ENCODE results near the gene GRIA1.

Gene GRIA1

DNA sequence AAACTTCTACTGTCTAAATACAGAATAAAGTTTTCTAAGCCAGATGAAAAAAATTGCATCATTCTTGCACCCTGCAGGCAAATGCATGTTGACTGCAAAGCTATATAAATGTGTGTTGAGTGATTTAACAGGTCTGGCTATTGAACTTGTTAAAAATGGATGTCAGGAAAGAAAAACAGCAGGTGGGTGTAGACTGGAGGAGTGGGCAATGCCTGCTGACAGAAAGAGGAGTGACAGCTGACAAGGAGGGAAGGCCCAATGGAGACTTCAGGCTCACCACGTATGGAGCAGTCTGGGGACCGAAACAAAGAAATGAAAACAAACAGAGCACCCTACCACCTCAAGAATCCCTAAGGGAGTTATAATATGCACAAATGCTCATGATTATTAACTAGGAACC, 127.8 kb downstream of the GRIA1 start:
- no peak for DNase-seq

DNA sequence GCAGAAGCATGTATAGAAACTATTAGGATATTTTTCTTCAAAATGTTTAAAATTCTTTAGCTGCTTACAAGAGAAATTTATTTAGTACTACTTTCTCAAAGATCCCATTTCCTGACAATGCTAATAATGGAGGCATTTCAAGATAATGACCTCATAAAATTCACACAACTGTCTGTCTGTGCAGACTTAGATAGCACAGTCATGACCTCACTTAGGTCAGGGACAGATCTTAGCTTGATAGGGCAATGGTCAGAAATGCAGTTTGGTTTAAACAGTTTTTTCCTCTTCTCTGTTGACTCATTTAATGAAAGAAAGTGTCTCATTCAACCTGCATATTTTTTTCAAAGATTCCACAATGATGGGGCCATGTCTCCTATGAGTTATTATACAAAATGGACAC, 128.4 kb downstream of the GRIA1 start:
- DNase-seq = no peak

DNA sequence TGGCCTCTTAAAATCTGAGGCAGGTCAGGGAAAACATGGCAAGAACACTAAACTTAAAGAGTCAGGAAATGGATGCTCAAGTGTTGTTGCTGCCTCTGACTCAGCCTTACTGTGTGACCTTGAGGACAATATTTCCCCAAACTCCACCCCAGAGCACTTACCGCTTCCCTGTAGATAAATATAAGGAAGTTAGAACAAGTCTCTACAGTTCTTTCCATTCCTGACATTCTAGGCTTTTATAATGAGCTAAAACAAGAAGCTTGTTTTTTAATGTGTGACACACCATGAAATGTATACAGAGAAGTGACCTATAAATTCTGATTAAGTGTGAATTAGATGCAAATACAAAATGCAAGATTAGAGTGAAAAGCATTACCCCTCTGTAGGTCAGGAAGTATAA, 129.3 kb downstream of the GRIA1 start:
- no peak for DNase-seq

DNA sequence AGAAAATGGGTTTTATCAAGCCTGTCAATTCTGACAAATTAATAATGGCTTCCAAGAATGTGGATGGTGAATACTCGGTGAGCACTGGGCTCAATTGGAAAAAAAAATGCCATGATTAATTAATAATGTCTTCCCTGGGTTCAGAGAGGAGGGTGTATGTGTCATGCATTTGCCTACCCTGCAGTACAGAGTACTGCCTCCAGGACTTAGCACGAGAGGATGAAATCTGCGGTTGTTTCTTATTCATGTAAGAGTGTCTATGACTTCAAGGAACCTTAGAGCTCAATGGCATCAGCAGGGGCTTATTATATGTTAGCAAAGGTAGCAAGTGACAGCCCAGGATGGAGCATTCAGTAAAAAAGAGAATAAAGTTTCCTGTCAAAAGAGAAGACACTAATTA, 132.7 kb downstream of the GRIA1 start:
- no peak for DNase-seq

DNA sequence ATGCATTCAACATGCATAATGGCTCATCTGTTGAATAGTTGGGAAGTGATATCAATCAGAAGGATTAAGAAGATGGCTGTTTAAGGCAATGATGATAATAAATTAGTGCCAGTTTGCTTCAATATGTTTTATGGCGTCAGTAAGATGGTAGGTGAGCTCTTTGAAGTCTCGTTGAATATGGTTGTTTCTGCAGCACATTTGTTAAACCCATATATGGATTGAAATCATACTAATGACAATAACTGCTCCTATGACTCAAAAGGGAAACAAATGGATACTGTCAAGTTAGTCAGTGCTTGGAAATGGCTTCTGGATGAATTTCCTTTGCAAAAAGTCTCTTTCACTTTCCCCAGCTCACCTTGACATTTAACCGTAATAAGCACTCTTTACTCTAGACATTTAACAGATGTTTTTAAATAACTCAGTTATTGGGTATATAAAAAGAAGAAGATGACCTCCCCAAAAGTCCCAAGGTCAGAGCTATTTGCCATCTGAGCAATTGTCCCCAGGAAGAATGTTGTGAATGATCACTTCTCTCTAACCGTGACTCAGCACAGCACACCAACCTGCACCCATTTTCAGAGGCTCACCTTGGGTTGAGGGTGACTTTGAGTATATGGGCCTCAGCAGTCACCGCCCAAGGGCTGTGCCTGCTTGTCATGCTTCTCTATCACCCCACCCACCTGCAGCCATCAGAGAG, 133.4 kb downstream of the GRIA1 start:
- no peak for DNase-seq

DNA sequence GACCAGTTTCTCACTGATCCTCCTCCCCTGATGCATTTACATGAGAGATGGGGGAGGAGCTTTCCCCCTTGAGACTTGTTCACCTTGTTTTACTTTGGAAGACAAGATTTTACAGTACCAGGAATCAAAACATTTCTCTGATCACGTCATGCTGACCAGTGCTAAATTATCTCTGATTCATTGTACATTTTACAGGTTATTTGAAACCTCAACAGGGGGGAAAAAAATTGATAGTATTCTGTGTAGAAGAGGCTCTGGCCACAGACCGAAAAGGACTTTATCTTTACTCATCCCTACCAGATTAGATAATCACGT, 133.9 kb downstream of the GRIA1 start:
- no peak for DNase-seq

DNA sequence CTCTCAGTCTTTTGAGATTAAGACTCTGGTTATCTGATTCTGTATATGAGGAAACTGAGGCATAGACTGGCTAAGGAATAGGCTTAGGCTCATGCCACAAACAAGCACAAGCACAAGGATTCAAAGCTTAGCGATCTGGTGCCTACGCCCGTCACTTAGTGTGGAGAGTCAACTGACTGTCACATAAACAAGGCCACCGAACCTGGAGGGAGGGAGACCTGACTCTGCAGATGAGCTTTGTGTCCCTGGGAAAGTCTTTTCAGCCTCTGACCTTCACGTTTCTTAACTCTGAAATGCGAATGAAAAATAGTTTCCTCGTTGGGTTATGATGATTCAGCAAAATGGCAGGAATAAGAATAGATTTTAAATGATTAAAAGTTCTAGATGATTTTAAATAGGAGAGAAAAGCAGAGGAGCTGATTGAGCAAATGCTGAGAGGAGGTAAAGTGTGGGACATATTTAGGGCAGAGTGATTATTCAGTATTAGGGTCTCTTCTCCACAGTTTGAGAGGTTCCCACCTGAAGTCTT, 135.4 kb downstream of the GRIA1 start:
- no peak for DNase-seq

DNA sequence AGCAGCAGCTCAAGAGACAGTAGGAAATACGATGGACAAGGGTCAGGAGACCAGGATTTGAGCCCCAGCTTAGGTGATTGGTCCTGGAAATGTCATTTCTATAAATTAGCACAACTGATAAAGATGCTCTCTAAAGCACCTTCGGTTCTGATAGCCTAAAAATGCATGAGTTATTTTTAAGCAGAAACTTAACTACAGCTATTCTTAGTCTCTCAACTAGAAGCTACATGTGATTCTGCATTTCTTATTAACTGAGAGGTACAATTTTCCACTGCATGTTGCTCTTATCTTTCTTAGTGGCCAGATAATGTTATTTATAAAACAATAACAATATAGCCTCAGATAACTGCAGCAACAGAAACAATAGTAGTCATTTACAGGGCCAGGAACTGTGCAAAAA, 136.4 kb downstream of the GRIA1 start:
- DNase-seq = no peak

DNA sequence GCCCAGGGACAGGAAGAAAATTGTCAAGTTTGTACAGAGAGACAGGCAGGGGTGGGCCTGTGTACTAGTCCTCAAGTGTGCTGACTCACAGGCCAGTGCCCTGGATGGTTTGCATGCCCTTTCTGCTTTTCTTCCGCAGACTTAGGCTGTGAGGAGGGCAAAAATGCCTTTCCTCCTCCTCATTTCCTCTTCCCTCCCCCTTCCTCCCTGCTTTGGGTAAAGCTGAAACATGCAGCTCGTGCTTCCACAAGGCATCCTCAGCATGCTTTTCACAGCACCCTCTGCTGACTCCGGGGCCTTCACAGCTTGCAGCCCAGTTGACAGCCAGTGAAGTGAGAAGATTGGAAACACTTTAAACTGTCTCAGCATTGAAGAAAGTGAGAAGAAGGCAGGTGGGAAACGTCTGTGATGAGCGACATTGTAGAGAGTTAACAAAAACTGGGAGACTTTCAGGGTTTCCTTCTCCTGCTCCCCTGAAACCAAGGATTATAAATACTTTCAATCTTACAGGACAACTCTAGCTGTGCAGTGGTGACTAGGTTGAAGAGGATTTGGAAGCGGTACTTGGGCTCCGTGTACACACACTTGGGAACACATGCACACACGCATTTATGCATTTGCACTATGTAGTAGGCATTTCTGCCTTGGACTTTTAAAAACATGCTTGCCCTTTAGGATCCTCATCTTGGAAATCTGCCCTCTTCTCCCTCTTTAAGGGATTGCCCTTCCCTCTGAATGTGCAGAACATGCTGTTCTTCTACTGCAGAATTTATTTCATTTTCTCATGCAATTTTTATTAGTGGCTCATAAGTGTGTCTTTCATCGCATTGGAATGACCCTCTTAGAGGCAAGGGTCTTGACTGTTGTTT, 138.8 kb downstream of the GRIA1 start:
- no peak for DNase-seq

DNA sequence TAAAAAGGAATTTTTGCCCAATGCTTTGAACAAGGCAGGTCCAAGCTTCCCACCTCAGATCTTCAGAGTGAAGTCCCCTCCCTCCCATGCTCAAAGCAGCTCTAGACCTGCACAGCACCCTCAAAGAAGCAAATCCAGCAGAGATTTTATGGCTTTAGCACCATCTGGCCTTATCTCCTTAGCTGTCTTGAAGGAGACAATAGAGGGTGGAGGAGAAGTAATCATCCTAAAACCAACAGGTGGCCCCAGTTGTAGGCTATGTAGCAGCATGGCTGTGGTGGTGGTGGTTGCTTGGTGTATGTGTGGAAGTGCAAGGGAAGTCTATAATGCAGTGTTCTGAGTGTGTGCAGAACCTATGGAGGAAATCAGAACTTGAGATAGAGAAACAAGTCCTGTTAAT, 140.1 kb downstream of the GRIA1 start:
- DNase-seq = no peak

DNA sequence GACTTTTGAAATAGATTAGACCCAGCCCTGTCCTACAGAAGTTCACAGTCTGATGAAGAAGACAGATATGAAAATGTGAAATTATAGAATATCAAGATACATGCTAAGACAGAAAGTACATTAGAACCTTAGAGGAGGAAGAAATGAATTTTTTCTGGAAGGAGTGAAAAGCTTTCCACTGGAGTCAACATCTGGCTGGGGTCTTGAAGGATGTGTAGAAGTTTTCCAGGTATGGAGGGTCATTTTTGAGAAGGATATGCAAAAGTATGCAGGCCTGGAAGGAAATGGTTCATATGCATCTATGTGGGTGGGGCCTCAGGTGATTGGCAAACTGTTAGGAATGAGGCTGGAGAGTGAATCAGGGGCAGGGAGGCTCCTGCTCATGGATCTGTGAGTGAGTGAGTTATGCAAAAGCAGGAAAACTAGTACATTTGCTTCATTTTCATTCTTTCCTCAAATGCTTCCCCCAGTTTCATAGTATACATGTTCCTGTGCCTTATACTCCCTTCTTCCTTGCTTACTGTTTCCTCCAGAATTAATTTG, 142.3 kb downstream of the GRIA1 start:
- DNase-seq = no peak

DNA sequence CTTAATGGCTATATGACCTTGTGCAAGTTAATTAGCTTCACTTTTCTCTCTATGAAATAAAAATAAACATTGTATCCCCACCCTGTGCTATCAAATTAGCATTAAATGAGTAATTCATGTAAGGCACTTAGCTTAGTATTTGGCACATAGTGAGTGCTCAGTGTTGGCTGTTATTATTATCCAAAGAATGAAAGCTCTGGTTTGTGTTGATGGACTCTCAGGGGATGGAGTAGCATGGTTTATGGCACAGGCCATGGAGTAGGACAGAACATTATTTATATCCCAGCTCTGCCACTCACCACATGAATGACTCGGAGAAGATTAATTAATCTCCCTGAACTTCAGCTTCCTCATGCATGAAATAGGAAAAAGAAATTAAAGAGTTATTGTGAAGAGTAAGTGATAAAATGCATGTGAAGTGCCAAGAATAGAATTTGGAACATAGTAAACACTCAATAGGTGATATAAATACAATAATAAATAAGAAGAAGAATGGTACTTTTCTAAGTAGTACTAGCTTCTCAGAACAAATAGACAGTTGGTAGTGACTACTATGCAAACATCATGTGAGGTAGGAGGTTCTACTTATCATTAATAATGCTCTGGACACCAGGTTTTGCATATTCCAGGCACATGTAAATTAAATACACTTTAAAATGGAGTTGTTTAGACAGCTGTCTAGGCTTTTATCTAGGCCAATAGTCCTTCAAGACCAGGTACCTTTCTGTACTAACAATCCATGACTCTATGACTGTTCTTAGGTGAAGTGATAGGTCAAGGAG, 146.4 kb downstream of the GRIA1 start:
- no peak for DNase-seq

DNA sequence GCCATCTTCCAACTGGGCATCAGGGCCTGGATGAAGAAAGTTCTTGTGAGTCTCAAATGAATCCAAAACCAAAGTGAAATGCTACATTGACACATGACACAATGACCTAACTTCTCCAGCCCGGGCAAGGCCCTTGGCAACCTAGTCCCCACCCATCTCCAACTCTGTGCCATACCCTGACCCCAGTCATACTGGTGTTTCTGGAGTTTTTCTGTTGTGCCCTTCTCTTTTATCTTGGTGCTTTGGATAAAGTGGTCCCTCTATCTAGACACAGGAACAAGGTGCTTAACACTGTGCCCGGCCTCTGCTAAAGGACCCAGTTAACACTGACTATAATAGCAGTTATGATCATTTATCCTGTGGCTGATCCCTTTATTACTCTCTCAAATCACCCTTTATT, 149.8 kb downstream of the GRIA1 start:
- DNase-seq = no peak

DNA sequence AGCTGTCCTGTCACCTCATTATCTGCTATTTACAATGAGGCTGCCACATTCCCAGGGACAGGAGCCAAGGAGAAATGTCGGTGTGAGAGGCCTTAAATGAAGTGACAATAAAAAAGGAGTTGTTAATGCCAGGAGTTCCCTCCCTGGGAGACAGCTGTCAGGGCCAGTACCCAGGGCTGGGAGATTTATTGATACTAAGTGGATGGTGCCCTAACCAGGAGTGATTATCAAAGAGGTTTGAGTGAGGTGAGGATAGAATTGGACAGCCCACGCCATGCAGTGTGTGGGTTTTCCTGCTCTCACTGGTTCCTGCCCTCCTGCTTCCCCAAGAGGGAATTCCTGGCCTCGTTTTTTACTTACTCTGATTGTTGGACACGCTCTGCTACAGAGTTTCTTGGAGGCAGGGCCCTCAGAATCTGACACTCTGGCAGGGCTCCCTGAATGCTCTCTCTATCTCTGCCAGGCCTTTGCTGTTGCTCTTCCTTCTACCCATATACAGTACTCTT, 150.8 kb downstream of the GRIA1 start:
- DNase-seq = no peak

DNA sequence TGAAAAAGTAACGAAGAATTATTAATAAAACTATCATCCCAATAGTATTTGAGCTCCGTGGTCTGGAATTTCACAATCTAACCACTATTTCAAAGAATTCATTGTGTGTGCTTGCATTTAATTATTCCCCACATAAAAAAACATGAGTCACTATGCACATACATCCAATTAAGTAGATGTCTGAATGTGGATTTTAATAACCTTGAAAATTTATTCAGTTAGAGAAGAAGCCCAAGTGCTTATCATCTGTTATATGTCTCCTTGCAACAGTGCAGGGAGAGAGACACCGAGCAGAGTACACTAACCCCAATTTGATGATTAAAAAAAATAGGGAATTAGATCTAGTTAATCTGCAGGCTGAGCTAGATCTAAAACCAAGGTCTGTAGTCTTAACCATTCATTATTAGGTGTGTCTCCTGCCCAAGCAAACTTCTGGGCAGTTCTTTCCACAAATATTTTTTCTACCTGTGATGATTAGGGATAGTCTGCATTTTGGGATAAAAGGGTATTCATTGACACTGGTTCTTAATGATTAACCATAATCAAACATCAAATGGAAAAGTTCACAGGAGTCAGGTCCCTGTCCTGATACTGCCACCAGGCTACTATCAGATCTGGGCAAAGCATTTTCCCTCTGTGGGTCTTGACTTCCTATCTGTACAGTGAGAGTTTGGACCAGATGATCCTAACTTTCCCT, 164.2 kb downstream of the GRIA1 start:
- DNase-seq = no peak

DNA sequence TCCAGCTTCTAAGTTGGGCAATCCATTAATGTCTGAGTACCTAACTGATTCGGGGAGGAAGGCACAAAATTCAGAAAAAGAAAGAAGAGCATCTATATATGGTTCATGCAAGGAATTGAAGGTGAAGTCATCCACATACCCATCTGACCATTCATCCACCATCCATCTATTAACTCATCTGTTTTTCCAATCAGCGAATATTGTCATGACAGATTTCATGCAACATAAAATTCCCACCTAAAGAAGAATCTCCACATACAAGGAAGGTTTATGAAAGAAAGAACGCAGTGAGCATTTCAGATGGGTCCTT, 164.7 kb downstream of the GRIA1 start:
- DNase-seq = no peak

DNA sequence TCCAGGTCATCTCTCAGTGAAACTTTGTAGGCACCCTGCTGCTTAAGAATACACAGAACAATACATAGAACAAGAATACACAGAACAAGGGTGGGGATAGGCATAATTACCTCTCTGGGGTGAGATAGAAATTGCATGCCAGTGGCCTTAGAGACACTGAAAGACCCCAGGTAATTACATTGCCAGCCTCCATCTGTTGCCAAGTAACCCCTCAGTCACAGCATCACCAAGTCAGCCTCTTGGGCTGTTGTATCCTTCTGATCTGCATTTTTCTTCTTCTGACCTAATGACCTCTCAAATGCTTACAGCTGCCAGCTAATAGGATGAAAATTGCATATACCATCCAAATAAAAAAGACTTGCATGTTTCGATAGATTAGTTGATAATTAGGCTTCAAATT, 167.7 kb downstream of the GRIA1 start:
- DNase-seq = no peak

DNA sequence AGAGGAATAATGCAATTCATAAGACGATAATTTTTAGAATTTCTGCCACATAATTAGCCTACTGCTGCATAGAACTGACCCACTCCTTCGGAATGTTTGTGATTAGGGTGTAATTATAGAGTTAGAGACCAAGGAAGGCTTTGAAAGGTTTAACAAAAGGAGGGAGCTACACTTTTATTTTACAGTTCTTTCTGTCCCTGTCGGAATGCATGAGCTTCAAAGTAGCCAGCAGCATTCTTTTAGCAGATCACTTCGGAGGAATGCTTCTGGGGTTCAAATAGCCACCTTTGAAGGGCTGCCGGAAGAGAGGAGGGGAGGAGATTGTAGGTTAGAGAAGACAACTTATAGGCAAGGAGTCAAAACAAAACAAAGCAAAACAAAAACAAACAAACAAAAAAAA, 168.1 kb downstream of the GRIA1 start:
- DNase-seq = no peak

DNA sequence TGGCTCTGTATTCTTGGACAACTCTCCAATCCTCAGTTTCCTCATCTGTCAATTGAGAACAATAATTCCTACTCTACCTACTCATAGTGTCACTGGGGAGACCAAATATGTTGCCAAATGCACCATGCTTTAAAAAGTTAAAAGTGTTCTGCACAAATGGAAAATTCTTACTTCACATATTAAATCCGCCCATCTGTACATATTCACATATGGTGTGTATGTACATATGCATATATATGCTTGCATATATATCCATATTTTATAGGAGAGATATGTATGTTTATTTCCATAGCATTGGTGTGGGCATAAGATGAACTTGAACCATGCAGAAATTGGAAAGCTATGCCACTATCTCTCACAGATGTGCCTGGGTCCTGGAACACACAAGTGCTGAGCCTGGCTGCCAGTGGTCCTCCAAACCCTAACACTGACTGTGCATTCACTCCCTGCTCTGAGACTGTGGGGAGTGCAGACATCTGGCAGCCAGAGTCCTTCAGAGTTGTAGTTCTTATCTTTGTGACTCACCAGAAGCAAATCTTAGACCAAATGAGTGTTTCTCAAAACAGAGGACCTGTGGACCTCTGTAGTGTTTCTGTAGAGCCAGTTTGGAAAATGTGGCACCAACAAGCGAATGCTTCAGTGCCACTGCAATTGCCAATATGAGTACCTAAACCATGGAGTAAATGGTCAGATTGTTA, 168.7 kb downstream of the GRIA1 start:
- no peak for DNase-seq

DNA sequence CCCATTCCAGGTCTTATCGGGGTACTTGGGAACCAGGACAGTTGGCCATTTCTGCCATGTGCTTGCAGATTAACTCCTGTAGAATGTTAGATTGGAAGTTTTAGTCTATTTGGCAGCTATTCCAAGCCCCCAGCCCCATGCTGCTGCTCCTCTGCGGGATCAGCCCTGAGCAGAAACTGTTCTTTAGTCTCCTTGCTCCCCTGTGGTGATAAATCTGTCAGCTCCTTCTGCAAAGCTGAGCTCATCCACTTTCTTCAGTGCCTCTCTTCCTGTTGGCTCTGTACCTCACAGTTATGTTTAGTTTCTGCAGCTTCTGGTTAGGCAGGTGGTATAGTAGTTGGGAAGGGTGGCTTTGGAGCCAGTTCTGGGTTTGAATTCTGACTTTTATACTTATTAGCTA, 170.4 kb downstream of the GRIA1 start:
- no peak for DNase-seq

DNA sequence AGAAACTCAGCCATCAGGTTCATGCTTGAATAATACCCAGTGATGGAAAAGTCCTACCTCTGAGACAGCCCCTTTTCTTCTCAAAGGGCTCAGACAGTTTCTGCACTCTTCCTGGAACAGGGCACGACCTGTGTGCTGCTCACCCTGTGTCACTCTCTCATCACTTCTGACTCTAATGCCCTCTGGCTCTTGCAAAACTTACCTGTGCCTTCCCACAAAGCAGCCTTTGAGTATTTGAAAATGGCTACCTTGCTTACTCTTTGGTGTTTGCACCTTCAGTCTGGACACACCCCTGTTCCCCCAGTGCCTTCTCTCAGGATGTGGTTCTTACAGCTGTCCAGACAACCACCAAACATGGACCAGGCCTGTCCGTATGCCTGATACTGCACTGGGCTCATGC, 171.4 kb downstream of the GRIA1 start:
- no peak for DNase-seq

DNA sequence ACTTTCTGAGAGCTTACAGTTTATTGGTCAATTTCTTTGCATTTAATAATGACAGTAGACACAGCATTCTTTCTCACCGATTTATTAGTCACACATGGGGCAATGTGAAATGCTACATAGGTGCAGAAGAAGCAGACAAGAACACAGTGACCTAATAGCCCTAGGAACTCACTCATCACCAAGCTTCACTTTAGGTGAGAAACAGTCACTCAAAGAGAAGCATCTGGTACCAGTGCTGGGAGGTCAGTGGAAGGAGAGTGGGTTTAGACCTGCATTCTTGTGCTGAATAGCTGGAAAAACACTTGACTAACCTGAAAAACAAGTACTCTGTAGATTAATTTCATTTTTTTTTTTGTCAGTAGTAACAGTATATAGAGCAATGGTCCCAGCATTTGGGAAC, 179.6 kb downstream of the GRIA1 start:
- DNase-seq = no peak

All from NCI-H1436 (cell line).